Muscle layer of colon (tissue), 2 donors: ENCODE results near the gene CAMK1.

Source experiments
- H3K27ac ChIP-seq: one replicate; pipeline ENCODE4 v1.7.0; 2013; ENCODE audit warnings: low read depth, mild to moderate bottlenecking, low read length, moderate library complexity
- H3K27me3 ChIP-seq, 2 donors: one replicate each; pipeline ENCODE4 v1.7.0; 2013; ENCODE audit warnings: low read length in 2 of 2, mild to moderate bottlenecking in 2 of 2; ENCODE audit not compliant: insufficient read depth in 2 of 2, control insufficient read depth in 1 of 2
- H3K36me3 ChIP-seq: one replicate; pipeline ENCODE4 v1.7.0; 2013; ENCODE audit warnings: mild to moderate bottlenecking, low read length; ENCODE audit not compliant: insufficient read depth
- H3K4me1 ChIP-seq: one replicate; pipeline ENCODE4 v1.7.0; 2013; ENCODE audit warnings: mild to moderate bottlenecking, low read length; ENCODE audit not compliant: insufficient read depth
- H3K4me3 ChIP-seq, 2 donors: one replicate each; pipeline ENCODE4 v1.7.0; 2013; ENCODE audit warnings: low read length in 2 of 2, low read depth in 1 of 2, mild to moderate bottlenecking in 1 of 2, moderate library complexity in 1 of 2
- H3K9ac ChIP-seq: one replicate; pipeline ENCODE4 v1.7.0; 2013; ENCODE audit warnings: low read length
- H3K9me3 ChIP-seq: one replicate; pipeline ENCODE4 v1.7.0; 2013; ENCODE audit warnings: mild to moderate bottlenecking, low read length
- donor health status: abdominal sarcoma.
- donor health status: Adenocarcinoma of cecum.

The CAMK1 gene

GRCh38 chr3:9716801-9717555 lies 52.8 kb downstream of the CAMK1 start:
- Histone ChIP-seq H3K27me3 (no peaks in the 10 kb centered on the region), H3K9ac (no peak overlapping the region), H3K9me3 (no peaks in the 10 kb centered on the region), H3K27ac (no peak overlapping the region), H3K4me3 (no peak overlapping the region), H3K36me3 (no peaks in the 10 kb centered on the region), H3K4me1 (peaks cover 13% of the 10 kb centered on the region)

GRCh38 chr3:9715764-9716437 lies 53.8 kb downstream of the CAMK1 start:
- Histone ChIP-seq H3K4me3 (no peak overlapping the region), H3K36me3 (no peaks in the 10 kb centered on the region), H3K9ac (no peak overlapping the region), H3K4me1 (peaks cover 13% of the 10 kb centered on the region), H3K27ac (no peak overlapping the region), H3K27me3 (no peaks in the 10 kb centered on the region), H3K9me3 (no peaks in the 10 kb centered on the region)

DNA sequence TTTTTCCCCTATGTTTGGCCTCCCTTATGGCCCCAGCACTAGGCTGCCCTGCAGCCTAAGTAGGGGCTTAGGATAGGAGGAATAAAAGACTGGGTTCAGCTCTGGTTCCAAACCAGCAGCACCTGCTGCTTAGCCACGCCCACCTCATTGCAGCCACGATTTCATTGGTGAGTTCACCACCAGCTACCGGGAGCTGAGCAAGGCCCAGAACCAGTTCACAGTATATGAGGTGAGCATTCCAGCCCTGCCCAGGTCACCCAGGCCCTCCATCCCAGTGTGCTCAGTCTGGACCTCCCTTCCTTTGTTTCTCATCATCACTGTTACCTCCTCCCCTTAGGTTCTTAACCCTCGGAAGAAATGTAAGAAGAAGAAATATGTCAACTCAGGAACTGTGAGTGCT lies 54.6 kb downstream of the CAMK1 start:
- Histone ChIP-seq H3K9ac (no peak overlapping the region), H3K4me3 (no peak overlapping the region), H3K27me3 (no peaks in the 10 kb centered on the region), H3K27ac (no peak overlapping the region), H3K36me3 (no peaks in the 10 kb centered on the region), H3K9me3 (no peaks in the 10 kb centered on the region), H3K4me1 (peaks cover 13% of the 10 kb centered on the region)

- H3K9ac ChIP-seq, result no peak overlapping the region
- H3K27me3 ChIP-seq, result no peaks in the 10 kb centered on the region
- peaks cover 13% of the 10 kb centered on the region for H3K4me1 ChIP-seq
- H3K9me3 ChIP-seq, result no peaks in the 10 kb centered on the region
- H3K36me3 ChIP-seq, result no peaks in the 10 kb centered on the region
- H3K4me3 ChIP-seq, result no peak overlapping the region
- no peak overlapping the region for H3K27ac ChIP-seq
Measured at GRCh38 chr3:9713142-9713541, 56.6 kb downstream of the CAMK1 start.

DNA sequence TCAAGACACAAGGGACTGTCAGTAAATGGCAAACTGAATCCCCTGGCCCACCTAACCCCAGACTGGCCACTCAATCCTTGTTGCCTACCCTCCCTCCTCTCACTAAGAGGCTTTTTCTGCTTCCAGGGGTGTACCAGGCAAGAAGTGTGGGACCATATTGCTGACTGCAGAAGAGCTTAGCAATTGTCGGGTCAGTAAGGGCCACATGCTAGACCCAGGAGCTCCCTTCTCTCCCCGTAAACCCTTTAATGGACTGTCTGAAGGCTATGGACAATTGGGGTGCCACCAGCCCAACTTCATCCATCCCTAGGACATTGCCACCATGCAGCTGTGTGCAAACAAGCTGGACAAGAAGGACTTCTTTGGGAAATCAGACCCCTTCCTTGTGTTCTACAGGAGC lies 57.3 kb downstream of the CAMK1 start:
- Histone ChIP-seq H3K9ac (no peak overlapping the region), H3K27ac (no peak overlapping the region), H3K4me3 (no peak overlapping the region), H3K4me1 (peaks cover 13% of the 10 kb centered on the region), H3K9me3 (no peaks in the 10 kb centered on the region), H3K27me3 (no peaks in the 10 kb centered on the region), H3K36me3 (no peaks in the 10 kb centered on the region)

DNA sequence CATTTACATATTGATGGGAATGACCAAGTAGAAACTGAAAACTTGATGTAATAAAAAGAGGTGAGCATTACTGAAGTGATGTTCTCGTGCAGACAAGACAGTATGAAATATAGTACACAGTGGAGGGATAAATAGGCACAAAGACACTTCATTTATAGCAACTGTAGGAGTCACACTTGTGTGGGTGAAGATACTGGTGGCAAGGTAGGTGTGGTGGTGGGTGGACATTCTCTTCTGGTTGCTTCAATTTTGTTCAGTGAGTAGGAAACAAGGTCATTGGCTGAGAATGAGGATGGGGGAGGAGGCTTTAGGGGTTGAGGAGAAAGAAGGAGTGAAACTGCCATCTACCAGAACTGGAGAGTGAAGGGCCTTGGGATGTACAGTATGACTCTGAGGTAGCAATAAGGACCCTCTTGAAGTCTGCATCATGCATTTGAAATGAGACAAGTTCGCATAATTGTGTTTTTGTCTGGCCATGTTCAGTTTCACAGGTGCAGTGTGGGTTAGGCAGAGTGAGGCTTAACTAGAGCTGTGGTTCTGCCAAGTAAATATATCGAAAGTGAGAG lies 59.5 kb downstream of the CAMK1 start:
- no peak overlapping the region for H3K27ac ChIP-seq
- H3K4me1 ChIP-seq, result peaks cover 2% of the 10 kb centered on the region
- H3K9me3 ChIP-seq, result no peaks in the 10 kb centered on the region
- H3K9ac ChIP-seq, result no peak overlapping the region
- H3K4me3 ChIP-seq, result no peak overlapping the region
- H3K36me3 ChIP-seq, result no peaks in the 10 kb centered on the region
- no peaks in the 10 kb centered on the region for H3K27me3 ChIP-seq
